GM21619 (cell line): ENCODE results near the gene FIBP.
A peak's percentile ranks its signal among the peaks of the same experiment; 100 is the strongest.

Experiments
- ATAC-seq: cut with Tn5 transposase; IDR thresholded peaks from one replicate; pipeline ENCODE4 v1.9.1; 2021; ENCODE audit not compliant: unreplicated experiment

The FIBP gene

GRCh38 chr11:65860278-65861164, 27.8 kb downstream of the FIBP start, which contains the start of gene MUS81:
TSS of gene MUS81 (plus strand) at chr11:65860433. CDS start at chr11:65860754, 321 bp downstream.
- ATAC-seq = no peak

GRCh38 chr11:65859812-65860277, 28.4 kb downstream of the FIBP start:
- no peak for ATAC-seq

- peak; percentile 49 for ATAC-seq
Measured at GRCh38 chr11:65859095-65859811, 29.0 kb downstream of the FIBP start.

GRCh38 chr11:65858681-65859087, 29.6 kb downstream of the FIBP start:
- no peak for ATAC-seq

- ATAC-seq = peak; percentile 39
Measured at GRCh38 chr11:65857853-65858680, 30.2 kb downstream of the FIBP start, which contains the start of gene CFL1. TSS of gene CFL1 (minus strand) at chr11:65858180. CDS start at chr11:65858099, 81 bp downstream.

- ATAC-seq = no peak
Measured at GRCh38 chr11:65857500-65857852, 30.8 kb downstream of the FIBP start.

- peak; percentile 27 for ATAC-seq
Measured at GRCh38 chr11:65856689-65857499, 31.4 kb downstream of the FIBP start.

- ATAC-seq = no peak
Measured at GRCh38 chr11:65855927-65856363, 32.3 kb downstream of the FIBP start.

- ATAC-seq = no peak
Measured at GRCh38 chr11:65854852-65855837, 33.1 kb downstream of the FIBP start.

- ATAC-seq = no peak
Measured at GRCh38 chr11:65854161-65854592, 34.1 kb downstream of the FIBP start.

GRCh38 chr11:65853246-65853979, 34.9 kb downstream of the FIBP start:
- ATAC-seq = no peak

- no peak for ATAC-seq
Measured at GRCh38 chr11:65852508-65853245, 35.6 kb downstream of the FIBP start.

GRCh38 chr11:65851811-65852507, 36.3 kb downstream of the FIBP start:
- ATAC-seq = no peak

- no peak for ATAC-seq
Measured at GRCh38 chr11:65851083-65851579, 37.1 kb downstream of the FIBP start.

GRCh38 chr11:65850217-65851082, 37.8 kb downstream of the FIBP start:
- no peak for ATAC-seq

GRCh38 chr11:65849771-65850216, 38.5 kb downstream of the FIBP start:
- no peak for ATAC-seq
